Hematopoietic multipotent progenitor cell treated with erythropoietin and hydrocortisone succinate and interleukin-3 and kit ligand, for 6 days (in vitro differentiated cells): Measurements from ENCODE around the gene KRTCAP3.

Experiments used
- DNase-seq: peaks from one replicate; pipeline ENCODE4 v3.0.0-alpha.2; 2015

KRTCAP3 gene

GRCh38 chr2:27441226-27441926 lies 805 bp upstream of the KRTCAP3 start:
- DNase-seq, result peak; percentile 95

- DNase-seq, result peak; percentile 35
These were observed 720 bp downstream of the KRTCAP3 start for GRCh38 chr2:27442920-27443282.

- DNase-seq, result no peak
These were observed 3.0 kb downstream of the KRTCAP3 start for GRCh38 chr2:27445155-27445554.

GRCh38 chr2:27445615-27446014 lies 3.4 kb downstream of the KRTCAP3 start:
- no peak for DNase-seq

- no peak for DNase-seq
These were observed 3.9 kb downstream of the KRTCAP3 start for GRCh38 chr2:27446057-27446456.

- DNase-seq, result no peak
These were observed 6.2 kb downstream of the KRTCAP3 start for GRCh38 chr2:27448381-27448780.

- DNase-seq, result no peak
These were observed 8.9 kb downstream of the KRTCAP3 start for GRCh38 chr2:27451095-27451494.

GRCh38 chr2:27453968-27454367 lies 11.8 kb downstream of the KRTCAP3 start:
- DNase-seq, result no peak

GRCh38 chr2:27461118-27461517 lies 18.9 kb downstream of the KRTCAP3 start:
- DNase-seq, result peak; percentile 88

- DNase-seq, result no peak
These were observed 22.3 kb downstream of the KRTCAP3 start for GRCh38 chr2:27464443-27464842.

GRCh38 chr2:27471961-27472360 lies 29.8 kb downstream of the KRTCAP3 start:
- no peak for DNase-seq

- DNase-seq, result no peak
These were observed 43.3 kb downstream of the KRTCAP3 start for GRCh38 chr2:27485496-27485895.

- peak; percentile 63 for DNase-seq
These were observed 46.9 kb downstream of the KRTCAP3 start for GRCh38 chr2:27489118-27489497.

- peak; percentile 100 for DNase-seq
These were observed 47.6 kb downstream of the KRTCAP3 start, which contains the start of gene IFT172 for GRCh38 chr2:27489498-27490397. IFT172 (minus strand) TSS chr2:27489743; CDS start chr2:27489653, 90 bp downstream.

GRCh38 chr2:27492557-27492956 lies 50.4 kb downstream of the KRTCAP3 start:
- DNase-seq, result no peak

- DNase-seq, result no peak
These were observed 51.7 kb downstream of the KRTCAP3 start for GRCh38 chr2:27493948-27494283.
